HFFc6 (cell line): ENCODE data around the gene UTP4. TPM values are rescaled to one million over a fixed set of nuclear protein-coding genes. Genes with fewer than 3 reads are reported as not detected.

Source experiments
- DNase-seq: peaks from one replicate; pipeline ENCODE4 v3.0.0-alpha.2; 2018
- H3K27ac Mint-ChIP-seq: 2 replicates; pipeline ENCODE4 v1.8.0; 2020; ENCODE audit warnings: mild to moderate bottlenecking, mixed read lengths
- H3K27me3 Mint-ChIP-seq: 2 replicates; pipeline ENCODE4 v1.8.0; 2021; ENCODE audit warnings: mild to moderate bottlenecking, moderate library complexity, mixed read lengths; ENCODE audit not compliant: insufficient read depth
- H3K36me3 Mint-ChIP-seq: 2 replicates; pipeline ENCODE4 v1.8.0; 2021; ENCODE audit warnings: low read depth, mixed read lengths
- H3K4me1 Mint-ChIP-seq: 2 replicates; pipeline ENCODE4 v1.8.0; 2020; ENCODE audit warnings: low read depth, mixed read lengths
- H3K4me3 Mint-ChIP-seq: 2 replicates; pipeline ENCODE4 v1.8.0; 2020; ENCODE audit warnings: mild to moderate bottlenecking, moderate library complexity, mixed read lengths
- H3K9me3 Mint-ChIP-seq: 2 replicates; pipeline ENCODE4 v1.8.0; 2020; ENCODE audit warnings: mild to moderate bottlenecking, mixed read lengths
- CTCF ChIP-seq: fragments of 200-600 bp; sonication (generic); IDR thresholded peaks from 2 replicates; pipeline ENCODE4 v1.5.0; 2021; ENCODE audit warnings: antibody characterized with exemption, mild to moderate bottlenecking
- total RNA-seq, 6 experiments: library from RNA; stranded (reverse); fragmentation: NEBNext Ultra II Directional; extraction: Animal tissue kit (Norgen Biotek cat#: 25700); gene quantifications; 2 replicates in 1 of 6; 3 replicates in 5 of 6; pipeline ENCODE4 v1.2.3, GENCODE V29; 2021

UTP4 gene
- total RNA-seq, 6 experiments from 2014 or later: 64.1 to 82.4 (median 69.6) TPM

GRCh38 chr16:69088684-69089083 is 43.8 kb upstream of the UTP4 start:
- Mint-ChIP-seq H3K4me3 (no peak overlapping the region), H3K9me3 (no peaks in the 10 kb centered on the region), H3K27ac (no peak overlapping the region), H3K27me3 (no peaks in the 10 kb centered on the region), H3K4me1 (peaks cover 23% of the 10 kb centered on the region), H3K36me3 (no peaks in the 10 kb centered on the region; the same call in 1 of the 2 replicates)
- DNase-seq: no peak
- TF ChIP-seq CTCF: no peak

- Mint-ChIP-seq H3K4me1 (peaks cover 17% of the 10 kb centered on the region), H3K27ac (no peak overlapping the region), H3K4me3 (no peak overlapping the region), H3K27me3 (no peaks in the 10 kb centered on the region), H3K9me3 (no peaks in the 10 kb centered on the region), H3K36me3 (no peaks in the 10 kb centered on the region; the same call in 1 of the 2 replicates)
- TF ChIP-seq CTCF: no peak
- no peak for DNase-seq
Measured at GRCh38 chr16:69089091-69089910, 43.1 kb upstream of the UTP4 start.

- H3K4me1 Mint-ChIP-seq: peaks cover 6% of the 10 kb centered on the region; the same call in 1 of the 2 replicates
- no peak for DNase-seq
- H3K27ac Mint-ChIP-seq: no peak overlapping the region
- no peaks in the 10 kb centered on the region for H3K9me3 Mint-ChIP-seq
- H3K36me3 Mint-ChIP-seq: no peaks in the 10 kb centered on the region
- H3K27me3 Mint-ChIP-seq: peaks cover 3% of the 10 kb centered on the region; the same call in 1 of the 2 replicates
- TF ChIP-seq CTCF: no peak
- no peak overlapping the region for H3K4me3 Mint-ChIP-seq
Measured at GRCh38 chr16:69093974-69094373, 38.5 kb upstream of the UTP4 start.

- H3K27me3 Mint-ChIP-seq: peaks cover 3% of the 10 kb centered on the region; the same call in 1 of the 2 replicates
- DNase-seq: no peak
Measured at GRCh38 chr16:69094501-69094900, 37.9 kb upstream of the UTP4 start.

GRCh38 chr16:69095193-69095592 is 37.3 kb upstream of the UTP4 start:
- DNase-seq: no peak
- no peaks in the 10 kb centered on the region for H3K36me3 Mint-ChIP-seq
- H3K9me3 Mint-ChIP-seq: no peaks in the 10 kb centered on the region
- H3K4me1 Mint-ChIP-seq: no peaks in the 10 kb centered on the region
- H3K27me3 Mint-ChIP-seq: peaks cover 3% of the 10 kb centered on the region; the same call in 1 of the 2 replicates
- no peak overlapping the region for H3K4me3 Mint-ChIP-seq
- TF ChIP-seq CTCF: no peak
- no peak overlapping the region for H3K27ac Mint-ChIP-seq

More at GRCh38 chr16:69094501-69094900, 37.9 kb upstream of the UTP4 start:
- Mint-ChIP-seq H3K4me3 (no peak overlapping the region), H3K27ac (no peak overlapping the region), H3K36me3 (no peaks in the 10 kb centered on the region), H3K4me1 (peaks cover under 1% of the 10 kb centered on the region; the same call in 1 of the 2 replicates), H3K9me3 (no peaks in the 10 kb centered on the region)
- TF ChIP-seq CTCF: no peak
